ENCODE results near the gene SUSD4.
A peak's percentile ranks its signal among the peaks of the same experiment; 100 is the strongest.
"Not testable (repeated sequence)": the region's sequence is repeated elsewhere in the genome, so short reads cannot be mapped to it uniquely, and the experiment has no call there.

SUSD4 gene

GRCh38 chr1:223363856-223364684 lies at the start of gene SUSD4:
SUSD4 (minus strand) TSS chr1:223364176; CDS start chr1:223363425, 751 bp downstream.
- peak; percentile 53 for DNase-seq

GRCh38 chr1:223413216-223413615 lies 49.2 kb upstream of the SUSD4 start:
- no peak for DNase-seq

GRCh38 chr1:223411710-223412109 lies 47.7 kb upstream of the SUSD4 start:
- DNase-seq, result no peak

- DNase-seq, result no peak
These were observed 47.3 kb upstream of the SUSD4 start for GRCh38 chr1:223411309-223411708.

GRCh38 chr1:223410036-223410435 lies 46.1 kb upstream of the SUSD4 start:
- no peak for DNase-seq

- DNase-seq, result no peak
These were observed 41.5 kb upstream of the SUSD4 start for GRCh38 chr1:223405507-223405906.

GRCh38 chr1:223403184-223403815 lies 39.3 kb upstream of the SUSD4 start:
- peak; percentile 6 for DNase-seq

- no peak for DNase-seq
These were observed 38.8 kb upstream of the SUSD4 start for GRCh38 chr1:223402790-223403142.

- no peak for DNase-seq
These were observed 38.2 kb upstream of the SUSD4 start for GRCh38 chr1:223401873-223402789.

- DNase-seq, result not testable (repeated sequence)
These were observed 35.4 kb upstream of the SUSD4 start for GRCh38 chr1:223399393-223399792.

- DNase-seq, result no peak
These were observed 30.7 kb upstream of the SUSD4 start for GRCh38 chr1:223394706-223395105.

GRCh38 chr1:223394242-223394641 lies 30.3 kb upstream of the SUSD4 start:
- DNase-seq, result no peak

- no peak for DNase-seq
These were observed 29.6 kb upstream of the SUSD4 start, which contains the start of gene CCDC185 for GRCh38 chr1:223393275-223394214. CCDC185 (plus strand) TSS chr1:223393415; CDS start chr1:223393476, 61 bp downstream.

- no peak for DNase-seq
These were observed 26.6 kb upstream of the SUSD4 start for GRCh38 chr1:223390618-223391017.

- no peak for DNase-seq
These were observed 22.0 kb upstream of the SUSD4 start for GRCh38 chr1:223386013-223386412.

GRCh38 chr1:223378754-223379153 lies 14.8 kb upstream of the SUSD4 start:
- no peak for DNase-seq

- DNase-seq, result no peak
These were observed 10.2 kb upstream of the SUSD4 start for GRCh38 chr1:223374064-223374610.

GRCh38 chr1:223364685-223365382 lies 858 bp upstream of the SUSD4 start:
- DNase-seq, result no peak

GRCh38 chr1:223363057-223363855 lies 720 bp downstream of the SUSD4 start:
- no peak for DNase-seq

- no peak for DNase-seq
These were observed 5.2 kb downstream of the SUSD4 start for GRCh38 chr1:223358826-223359225.

All from NCI-H2029 (cell line).